HG03571 (cell line): ENCODE results near the gene TSPAN31.
"Not testable (repeated sequence)": the region's sequence is repeated elsewhere in the genome, so short reads cannot be mapped to it uniquely, and the experiment has no call there.

Experiments used
- ATAC-seq: cut with Tn5 transposase; IDR thresholded peaks from one replicate; pipeline ENCODE4 v1.9.1; 2021; ENCODE audit not compliant: unreplicated experiment

TSPAN31 gene

DNA sequence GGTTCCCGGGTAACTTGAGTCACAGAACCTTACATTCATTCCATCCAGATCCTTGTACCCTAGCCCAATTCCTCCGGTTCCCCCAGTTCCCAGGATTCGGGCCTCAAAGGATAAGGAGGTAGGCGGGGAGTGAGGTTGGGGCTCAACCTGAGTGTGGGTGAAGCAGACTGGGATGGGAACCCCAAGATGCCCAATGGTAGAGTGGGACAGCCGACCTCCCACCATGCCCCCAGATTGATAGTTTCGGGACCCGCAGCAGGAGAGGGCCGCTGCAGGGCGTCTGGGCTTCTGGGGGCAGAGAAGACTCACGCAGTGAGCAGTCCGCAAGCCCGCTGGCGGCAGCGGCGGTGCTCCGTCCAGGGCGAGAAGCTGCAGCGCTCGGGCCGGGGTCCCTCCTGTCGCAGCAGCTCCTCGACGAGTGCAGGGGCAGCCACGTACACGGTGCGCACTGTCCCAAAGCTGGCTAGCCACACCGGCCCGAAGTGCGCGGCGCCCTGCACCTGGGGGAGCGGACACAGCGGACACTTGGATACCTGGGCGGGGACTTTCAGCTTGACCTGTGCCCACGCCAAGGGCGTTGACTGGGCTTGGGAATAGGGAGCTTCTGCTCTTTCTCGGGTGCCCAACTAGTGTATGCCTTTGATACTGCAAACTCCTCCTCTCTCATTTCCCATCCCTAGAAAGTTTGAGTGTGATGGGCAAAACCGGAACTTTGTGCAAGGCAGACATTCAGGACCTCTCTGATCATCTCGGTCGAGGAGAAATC is 21.0 kb downstream of the TSPAN31 start:
- no peak for ATAC-seq

DNA sequence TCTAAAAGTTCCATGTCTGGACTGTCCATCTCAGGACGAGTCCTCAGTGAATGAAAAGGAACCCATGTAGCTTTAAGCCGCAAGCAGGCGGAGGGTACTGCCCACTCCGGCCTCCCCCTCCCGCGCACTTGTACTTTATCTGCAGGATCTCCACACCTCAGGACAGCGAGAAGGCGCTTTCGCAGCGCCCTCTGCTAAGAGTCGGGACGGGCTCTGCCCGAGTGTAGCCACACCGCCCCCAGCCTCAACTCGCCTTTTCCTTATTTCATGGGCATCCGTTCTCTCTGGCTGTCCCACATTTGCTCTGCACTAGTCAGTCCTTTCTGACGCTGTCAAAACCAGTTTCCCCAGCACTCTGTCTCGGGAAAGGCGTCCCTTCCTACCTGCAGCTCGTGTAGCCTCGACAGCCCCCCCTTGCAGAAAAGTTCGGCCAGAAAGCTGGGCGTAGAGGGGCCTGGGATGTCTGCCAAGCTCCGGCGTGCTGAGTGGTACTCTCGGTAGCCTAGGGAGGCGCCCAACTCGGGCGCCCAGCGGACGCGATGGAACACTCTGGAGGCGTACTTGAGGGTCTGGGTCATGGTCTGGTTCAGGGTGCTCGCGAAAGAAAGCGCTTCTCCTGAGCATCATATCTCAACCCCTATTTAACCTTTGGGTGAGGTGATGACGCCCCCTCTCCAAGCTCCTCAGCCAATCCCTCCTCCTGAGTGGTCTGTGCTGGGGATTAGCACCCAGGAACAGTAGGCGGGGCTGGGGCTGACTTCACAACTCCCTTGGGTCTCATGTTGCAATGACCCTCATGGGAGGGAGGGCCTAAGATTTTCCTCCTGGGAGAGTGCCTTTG is 21.8 kb downstream of the TSPAN31 start, which contains the start of gene CYP27B1:
Gene CYP27B1, minus strand, starts transcription at position 615 of the 841 bp plus-strand sequence. Its CDS starts 37 bp downstream, at position 578.
- ATAC-seq: no peak

DNA sequence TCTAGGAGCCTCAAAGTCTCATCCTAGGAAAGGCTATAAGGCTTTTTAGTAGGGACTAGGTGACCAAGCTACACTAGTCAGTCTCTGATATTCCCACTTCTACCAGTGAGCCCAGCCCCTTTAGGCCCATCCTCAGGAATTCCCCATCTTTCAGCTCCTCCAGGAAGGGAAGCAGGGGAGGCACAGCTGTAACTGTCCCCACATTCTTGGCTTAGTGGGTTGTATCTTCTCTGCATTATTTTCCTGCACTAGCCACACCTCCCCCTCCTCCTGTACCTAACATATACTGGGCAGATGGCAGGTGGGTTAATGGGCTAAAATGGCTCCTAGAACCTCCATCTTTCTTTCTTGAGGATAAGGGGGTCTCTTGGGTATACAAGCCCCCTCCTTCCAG is 22.5 kb downstream of the TSPAN31 start:
- no peak for ATAC-seq

DNA sequence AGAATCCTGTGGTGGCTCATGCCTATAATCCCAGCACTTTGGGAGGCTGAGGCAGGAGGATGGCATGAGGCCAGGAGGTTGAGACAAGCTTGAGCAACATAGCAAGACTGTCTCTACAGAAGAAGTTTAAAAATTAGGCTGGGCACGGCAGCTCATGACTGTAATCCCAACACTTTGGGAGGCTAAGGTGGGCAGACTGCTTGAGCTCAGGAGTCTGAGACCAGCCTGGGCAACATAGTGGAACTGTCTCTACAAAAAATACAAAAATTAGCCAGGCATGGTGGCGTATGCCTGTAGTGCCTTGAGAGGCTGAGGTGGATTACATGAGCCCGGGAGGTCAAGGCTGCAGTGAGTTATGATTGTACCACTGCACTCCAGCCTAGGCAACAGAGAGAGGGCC is 23.0 kb downstream of the TSPAN31 start:
- ATAC-seq: no peak

DNA sequence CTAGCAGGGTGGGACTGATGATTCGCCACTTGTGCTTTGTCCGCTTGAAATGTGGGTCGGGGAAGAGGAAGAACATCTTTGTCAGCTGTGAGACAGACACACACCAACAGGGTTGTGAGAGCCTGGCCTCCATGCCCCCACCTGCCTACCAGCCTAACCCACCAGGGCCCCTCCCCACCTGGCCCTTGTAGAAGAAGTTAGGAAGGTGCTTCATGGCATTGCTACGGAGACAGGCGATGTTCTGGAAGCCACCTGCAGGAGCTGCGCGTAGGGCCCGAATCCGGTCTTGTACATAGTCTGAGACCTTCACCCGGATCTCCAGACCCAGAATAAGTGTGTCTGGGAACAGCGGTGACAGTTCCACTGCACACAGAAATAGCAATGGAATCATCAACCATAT is 24.8 kb downstream of the TSPAN31 start:
- ATAC-seq: no peak

DNA sequence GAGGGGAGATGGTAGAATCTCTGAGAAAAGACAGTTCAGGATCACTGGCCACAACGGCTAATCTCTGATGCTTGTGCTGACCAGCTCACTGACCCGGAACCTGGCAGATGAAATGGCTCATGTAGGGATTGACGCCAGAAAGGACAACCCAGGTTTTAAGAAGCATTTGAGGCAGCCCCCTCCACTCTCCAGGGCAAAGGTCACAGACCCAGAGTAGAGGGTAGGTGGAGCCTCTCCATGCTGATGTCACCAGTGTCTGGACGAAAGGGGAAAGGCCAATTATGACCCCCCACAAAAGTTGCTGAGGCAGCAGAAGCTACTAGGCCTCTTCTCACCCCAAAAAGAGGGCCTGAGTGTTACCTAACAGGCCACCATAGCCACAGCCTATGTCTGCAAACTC is 25.9 kb downstream of the TSPAN31 start:
- ATAC-seq: no peak

DNA sequence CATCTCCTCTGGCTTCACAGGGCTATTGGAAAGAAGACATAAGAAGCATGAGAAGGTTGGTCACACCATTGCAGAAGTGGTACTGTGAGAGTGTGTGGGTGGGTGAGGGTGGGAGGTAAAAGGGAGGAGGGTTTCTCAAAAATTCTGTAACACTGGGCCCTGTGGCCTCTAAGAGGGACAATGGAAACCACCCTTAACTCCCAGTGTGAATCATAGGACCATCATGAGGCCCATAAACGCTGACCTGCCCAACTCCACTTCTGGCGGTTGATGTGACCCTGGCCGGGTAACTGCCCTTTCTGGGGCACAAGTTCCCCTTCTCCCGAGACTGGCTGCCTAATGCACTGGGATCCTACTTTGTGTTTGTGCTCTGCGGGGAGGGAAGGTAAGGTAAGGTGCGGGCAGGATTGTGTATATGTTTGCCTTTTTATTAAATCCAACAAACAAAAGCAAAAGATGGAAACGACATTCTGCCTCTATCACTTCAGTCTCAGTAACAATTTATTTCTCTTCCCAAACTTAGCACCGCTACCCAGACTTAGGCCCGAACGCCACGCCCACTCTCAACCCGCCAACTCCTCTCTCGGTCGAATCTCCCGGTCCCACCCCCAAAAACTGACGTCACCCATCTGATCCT is 26.5 kb downstream of the TSPAN31 start:
- ATAC-seq: peak; percentile 68

DNA sequence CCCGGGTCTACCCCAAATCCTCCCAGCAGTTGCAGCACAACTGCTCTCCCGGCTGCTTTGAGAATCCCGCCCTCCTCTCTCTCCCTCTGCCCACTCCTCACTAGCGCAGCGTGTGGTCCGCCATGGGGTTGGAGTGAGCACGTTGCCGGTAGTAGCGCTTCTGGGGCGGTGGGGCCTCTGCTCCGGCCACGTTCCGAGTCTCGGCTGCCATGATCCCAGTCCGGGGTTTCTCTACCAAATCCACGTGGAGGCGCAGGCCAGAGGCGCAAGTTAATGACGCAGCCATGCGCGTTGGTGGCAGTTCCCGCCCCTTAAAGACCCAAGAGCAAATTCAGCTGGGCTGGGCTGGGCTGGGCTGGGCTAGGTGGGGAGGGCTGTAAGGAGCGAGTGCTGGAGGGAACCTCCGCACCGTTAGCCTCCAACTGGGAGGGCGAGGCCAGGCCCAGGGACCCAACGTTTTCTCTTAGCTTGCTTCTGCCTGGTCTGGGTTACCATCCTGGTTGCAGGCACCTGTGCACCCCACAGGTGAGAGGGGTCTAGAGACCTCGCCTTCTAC is 27.1 kb downstream of the TSPAN31 start, which contains the start of gene METTL1:
Gene METTL1, minus strand, starts transcription at position 233 of the 556 bp plus-strand sequence. Its CDS starts 22 bp downstream, at position 211.
- peak; percentile 79 for ATAC-seq

DNA sequence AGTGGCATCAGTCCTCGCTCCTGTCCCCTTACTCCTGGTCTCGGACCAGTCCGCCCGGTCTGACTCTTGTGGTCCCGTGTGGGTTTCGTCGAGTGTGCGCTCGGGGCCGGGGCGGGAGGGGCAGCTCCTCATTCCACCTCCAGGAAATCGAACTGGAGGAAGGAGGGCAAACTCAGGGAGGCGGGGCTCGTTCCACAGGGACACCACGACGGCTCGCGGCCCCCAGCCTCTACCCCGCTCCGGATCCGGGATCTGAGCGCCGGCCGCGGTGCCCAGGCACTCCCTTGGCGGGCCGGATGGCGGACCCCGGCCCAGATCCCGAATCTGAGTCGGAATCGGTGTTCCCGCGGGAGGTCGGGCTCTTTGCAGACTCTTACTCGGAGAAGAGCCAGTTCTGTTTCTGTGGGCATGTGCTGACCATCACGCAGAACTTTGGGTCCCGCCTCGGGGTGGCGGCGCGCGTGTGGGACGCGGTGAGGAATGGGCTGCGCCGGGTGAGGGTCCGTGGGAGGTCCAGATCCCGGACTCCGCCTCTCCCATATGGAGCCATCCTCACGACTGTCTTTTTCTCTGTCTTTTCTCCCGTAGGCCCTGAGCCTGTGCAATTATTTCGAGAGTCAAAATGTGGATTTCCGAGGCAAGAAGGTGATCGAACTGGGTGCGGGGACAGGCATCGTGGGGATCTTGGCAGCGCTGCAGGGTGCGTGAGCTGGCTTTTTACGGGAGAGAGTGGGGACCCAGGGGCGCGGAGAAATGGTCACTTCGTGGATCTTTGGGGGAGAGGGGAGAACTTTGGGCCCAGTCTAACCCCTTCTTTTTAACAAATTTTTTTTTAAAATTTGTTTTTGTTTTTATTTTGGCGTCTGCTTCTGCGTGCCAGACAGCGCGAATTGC is 27.8 kb downstream of the TSPAN31 start, which contains the start of gene EEF1AKMT3:
Gene EEF1AKMT3, plus strand, starts transcription at position 186 of the 894 bp plus-strand sequence. Its CDS starts 111 bp downstream, at position 297.
- peak; percentile 33 for ATAC-seq

DNA sequence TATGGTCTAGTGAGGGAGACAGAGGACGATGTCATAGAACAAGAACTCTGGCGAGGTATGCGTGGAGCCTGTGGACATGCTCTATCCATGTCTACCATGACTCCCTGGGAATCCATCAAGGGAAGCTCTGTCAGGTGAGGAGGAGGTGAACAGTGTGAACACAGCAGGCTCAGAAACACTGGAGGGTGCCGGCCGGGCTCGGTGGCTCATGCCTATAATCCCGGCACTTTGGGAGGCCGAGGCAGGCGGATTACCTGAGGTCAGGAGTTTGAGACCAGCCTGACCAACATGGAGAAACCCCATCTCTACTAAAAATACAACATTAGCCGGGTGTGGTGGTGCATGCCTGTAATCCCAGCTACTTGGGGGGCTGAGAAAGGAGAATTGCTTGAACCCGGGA is 29.8 kb downstream of the TSPAN31 start:
- ATAC-seq: not testable (repeated sequence)

DNA sequence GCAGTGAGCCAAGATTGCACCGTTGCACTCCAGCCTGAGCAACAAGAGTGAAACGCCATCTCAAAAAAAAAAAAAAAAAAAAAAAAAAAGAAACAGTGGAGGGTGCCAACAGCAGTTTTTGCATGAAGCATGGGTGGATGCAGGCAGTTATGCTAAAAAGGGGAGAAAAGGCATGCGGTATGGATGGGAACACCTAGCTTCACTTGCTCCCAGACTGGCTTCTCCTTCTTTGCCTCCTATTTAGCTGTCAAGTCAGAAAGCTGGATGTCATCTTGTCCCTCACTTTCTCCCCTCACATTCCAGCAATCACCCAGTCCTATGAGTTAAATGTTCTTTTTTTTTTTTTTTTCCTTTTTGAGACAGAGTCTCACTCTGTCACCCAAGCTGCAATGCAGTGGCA is 30.2 kb downstream of the TSPAN31 start:
- no peak for ATAC-seq

DNA sequence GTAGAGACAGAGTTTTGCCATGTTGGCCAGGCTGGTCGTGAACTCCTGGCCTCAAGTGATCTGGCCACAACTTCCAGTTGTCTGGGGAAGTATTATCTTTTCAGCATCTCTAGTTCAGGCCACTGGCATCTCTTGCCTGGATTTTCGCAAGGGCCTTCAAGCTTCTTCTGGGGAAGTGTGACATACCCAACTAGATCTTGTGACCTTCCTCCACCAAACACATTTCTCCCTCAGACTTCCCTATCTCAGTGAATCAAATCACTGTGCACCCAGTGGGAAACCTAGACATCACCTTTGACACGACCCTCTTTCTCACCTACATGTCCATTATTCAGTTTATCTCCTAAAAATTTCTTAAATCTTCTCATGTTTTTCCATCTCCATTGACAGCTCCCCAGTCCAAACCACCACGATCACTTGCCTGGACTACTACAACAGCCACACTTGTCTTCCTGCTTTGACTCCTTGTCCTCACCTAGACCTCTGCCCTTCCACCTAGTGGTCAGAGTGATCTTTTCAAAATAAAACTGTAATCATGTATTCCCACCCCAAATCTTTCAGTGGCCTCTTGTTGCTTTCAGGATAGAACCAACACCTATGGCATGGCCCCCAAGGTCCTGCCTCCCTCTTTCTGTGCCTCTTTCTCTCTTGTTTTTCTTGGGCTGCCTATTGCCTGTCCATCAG is 30.9 kb downstream of the TSPAN31 start:
- ATAC-seq: no peak

DNA sequence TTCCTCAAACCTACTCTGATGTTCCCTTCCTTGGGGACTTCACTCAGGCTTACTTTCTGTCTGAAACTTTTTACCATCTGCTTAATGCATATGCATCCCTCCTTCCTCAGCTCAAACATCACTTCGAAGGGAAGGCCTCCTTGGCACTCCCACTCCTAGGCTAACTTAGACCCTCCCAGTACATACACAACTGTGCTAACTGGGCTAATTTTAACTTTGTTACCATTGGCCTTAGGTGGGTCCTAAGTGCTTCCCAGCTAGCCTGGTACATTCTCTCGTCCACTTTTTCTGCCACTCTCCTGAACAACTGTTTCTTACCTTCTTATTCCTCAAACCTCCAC is 31.4 kb downstream of the TSPAN31 start:
- no peak for ATAC-seq

DNA sequence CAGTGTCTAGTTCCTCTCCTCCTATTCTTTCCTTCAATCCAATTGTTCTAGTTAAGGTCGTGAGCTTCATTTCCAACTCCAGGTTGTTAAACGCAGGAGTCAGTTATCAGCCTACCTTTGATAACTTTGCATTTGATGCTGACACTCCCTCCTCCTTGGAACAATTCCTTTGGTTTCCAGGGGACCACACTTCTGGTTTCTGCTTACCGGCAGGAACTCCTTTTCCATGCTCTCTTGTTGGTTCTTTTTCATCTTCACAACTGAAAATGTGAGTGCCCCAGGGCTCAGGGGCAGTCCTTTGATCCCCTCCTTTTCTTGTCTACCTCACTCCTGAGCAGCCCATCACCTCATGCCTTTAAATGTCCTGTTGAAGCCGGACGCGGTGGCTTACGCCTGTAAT is 32.5 kb downstream of the TSPAN31 start:
- ATAC-seq: no peak

DNA sequence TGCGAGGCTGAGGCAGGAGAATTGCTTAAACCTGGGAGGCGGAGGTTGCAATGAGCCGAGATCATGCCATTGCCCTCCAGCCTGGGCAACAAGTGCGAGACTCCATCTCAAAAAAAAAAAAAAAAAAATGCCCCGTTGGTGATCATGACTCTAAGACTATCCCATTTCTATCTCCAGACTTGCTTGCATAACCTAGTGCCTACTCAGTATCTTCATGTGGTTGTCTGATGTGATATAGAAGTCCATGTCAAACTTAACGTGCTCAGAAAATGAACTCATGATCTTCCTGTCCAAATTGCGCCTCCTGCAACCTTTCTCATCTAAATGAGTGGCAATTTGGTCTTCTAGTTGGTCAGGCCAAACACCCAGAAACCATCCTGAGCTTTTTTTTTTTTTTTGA is 33.1 kb downstream of the TSPAN31 start:
- no peak for ATAC-seq

DNA sequence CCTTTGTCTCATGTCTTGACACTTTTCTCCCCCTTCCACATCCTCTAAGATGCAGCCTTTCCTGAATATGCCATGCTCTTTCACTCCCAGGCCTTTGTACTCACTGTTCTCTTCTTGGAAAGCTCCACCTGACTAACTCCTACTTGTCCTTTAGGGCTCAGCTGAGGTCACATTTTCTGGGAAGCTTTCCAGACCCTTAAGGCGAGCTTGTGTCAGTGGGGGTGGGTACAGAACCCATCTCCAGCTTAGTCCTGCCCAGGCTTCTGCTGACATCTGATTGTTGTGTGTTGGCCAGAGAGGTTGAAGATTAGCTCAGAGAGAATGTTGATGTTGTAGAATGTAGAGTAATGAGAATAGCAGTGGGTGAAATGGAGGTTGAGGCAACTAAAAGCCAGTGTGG is 34.9 kb downstream of the TSPAN31 start:
- no peak for ATAC-seq

DNA sequence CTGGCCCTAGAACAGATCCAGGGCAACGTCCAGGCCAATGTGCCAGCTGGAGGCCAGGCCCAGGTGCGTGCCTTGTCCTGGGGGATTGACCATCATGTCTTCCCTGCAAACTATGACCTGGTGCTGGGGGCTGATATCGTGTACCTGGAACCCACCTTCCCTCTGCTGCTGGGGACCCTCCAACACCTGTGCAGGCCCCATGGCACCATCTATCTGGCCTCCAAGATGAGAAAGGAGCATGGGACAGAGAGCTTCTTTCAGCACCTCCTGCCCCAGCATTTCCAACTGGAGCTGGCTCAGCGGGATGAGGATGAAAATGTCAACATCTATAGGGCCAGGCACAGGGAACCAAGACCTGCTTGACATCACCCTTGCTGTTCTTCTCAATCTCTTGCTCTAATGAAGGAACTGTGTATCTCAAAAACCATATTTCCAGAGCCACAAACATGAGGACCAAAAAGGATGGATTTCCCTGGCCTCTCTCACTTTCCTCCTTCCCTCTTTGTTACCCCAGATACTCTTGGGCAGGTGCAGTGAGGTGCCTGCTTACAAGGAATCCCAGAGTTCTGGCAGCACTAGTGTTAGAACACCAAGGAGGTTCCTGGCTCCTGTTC is 35.6 kb downstream of the TSPAN31 start:
- ATAC-seq: no peak

DNA sequence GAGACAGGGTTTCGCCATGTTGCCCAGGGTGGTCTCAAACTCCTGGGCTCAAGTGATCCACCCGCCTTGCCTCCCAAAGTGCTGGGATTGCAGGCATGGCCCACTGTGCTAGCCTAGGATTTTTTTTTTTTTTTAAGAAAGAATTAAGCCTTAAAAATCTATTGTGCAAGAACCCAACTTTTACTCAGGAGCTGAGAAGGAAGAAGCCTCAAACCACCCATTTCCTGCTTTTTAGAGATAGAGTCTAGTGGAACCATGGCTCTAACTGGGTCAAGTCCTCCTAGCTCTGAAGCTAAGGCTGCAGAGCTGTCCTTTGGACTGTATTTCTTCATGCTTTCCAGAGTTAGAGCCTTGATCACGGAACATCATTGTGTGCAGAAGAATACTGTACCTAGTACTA is 36.4 kb downstream of the TSPAN31 start:
- ATAC-seq: no peak

DNA sequence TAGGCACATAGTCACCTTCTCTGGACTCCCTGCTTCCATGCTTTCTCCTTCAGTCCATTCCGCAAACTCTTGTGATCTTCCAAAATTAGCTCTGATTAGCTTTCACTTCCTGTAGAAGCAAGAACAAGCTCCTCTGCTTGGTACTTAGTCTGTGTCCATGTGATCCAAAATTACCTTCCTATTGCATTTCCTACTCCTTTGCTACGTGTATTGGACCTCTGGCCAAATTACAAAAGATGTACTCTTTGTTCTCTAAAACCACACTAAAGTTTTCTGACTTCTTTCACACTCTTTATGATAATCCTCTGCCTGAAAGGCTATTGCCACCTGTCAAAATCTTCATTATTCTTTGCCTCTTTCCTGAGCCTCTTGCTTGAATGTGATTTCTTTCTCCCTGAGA is 37.0 kb downstream of the TSPAN31 start:
- no peak for ATAC-seq
